Measurements from ENCODE around the gene SCUBE2. TPM values are rescaled to one million over a fixed set of nuclear protein-coding genes. Genes with fewer than 3 reads are reported as not detected.
"Not testable (repeated sequence)": the region's sequence is repeated elsewhere in the genome, so short reads cannot be mapped to it uniquely, and the experiment has no call there.

The SCUBE2 gene
- total and polyA plus RNA-seq, 2 of the 4 experiments (the other 2 are of a cell fraction): 0.43 to 0.72 TPM

GRCh38 chr11:8979365-8979764 lies 112.0 kb downstream of the SCUBE2 start:
- no CpG with 5 or more reads among the region's 7 CpGs for WGBS, 2 experiments (ENCODE audit: extremely low coverage in 2 of 2, insufficient read length in 1 of 2)
- H3K27me3 ChIP-seq (ENCODE audit: control insufficient read depth, insufficient read depth, low read length); H3K23ac ChIP-seq (ENCODE audit: low read depth, low read length); DNase-seq; H3K79me1 ChIP-seq (ENCODE audit: low read depth in 1 of 2, low read length in 2 of 2); H3K27ac ChIP-seq (ENCODE audit: insufficient read depth, low read length); H4K20me1 ChIP-seq (ENCODE audit: insufficient read depth, low read length); H3K36me3 ChIP-seq (ENCODE audit: control insufficient read depth, insufficient read depth, low read length); dilution Hi-C loops (cut with HindIII; ENCODE audit: low sequenced_read_pairs, unreplicated experiment); H2AFZ ChIP-seq (replicated peaks; ENCODE audit: low read length, poor library complexity); intact Hi-C loops (cut with micrococcal nuclease); H2AK9ac ChIP-seq (replicated peaks; ENCODE audit: low read depth, low read length, poor library complexity); ATAC-seq (ENCODE audit: low read depth); CTCF ChIA-PET; H2AK5ac ChIP-seq (ENCODE audit: low read depth, low read length); H3K18ac ChIP-seq (ENCODE audit: low read depth, low read length); H4K8ac ChIP-seq (ENCODE audit: low read depth in 2 of 2, low read length in 2 of 2); BruUV-seq (replicated peaks); H3K9me3 ChIP-seq (ENCODE audit: control insufficient read depth, insufficient read depth, low read length); H3K4me1 ChIP-seq (ENCODE audit: control insufficient read depth, insufficient read depth, low read length); H4K91ac ChIP-seq (ENCODE audit: insufficient read depth, low read depth, low read length); H3K4ac ChIP-seq (ENCODE audit: low read depth, low read length); in situ Hi-C loops (cut with MboI; ENCODE audit: low sequenced_read_pairs); H2BK120ac ChIP-seq (ENCODE audit: low read depth, low read length); H4K5ac ChIP-seq (ENCODE audit: low read depth, low read length); H3K4me3 ChIP-seq (ENCODE audit: insufficient read depth, low read depth, low read length); H3K14ac ChIP-seq (replicated peaks; ENCODE audit: low read depth, low read length); H2BK5ac ChIP-seq (ENCODE audit: low read depth, low read length, poor library complexity, severe bottlenecking); H3K4me2 ChIP-seq (ENCODE audit: low read depth, low read length); POLR2A ChIA-PET (ENCODE audit: unreplicated experiment); H3K56ac ChIP-seq (ENCODE audit: extremely low read depth, insufficient read depth, low read length); H2BK20ac ChIP-seq (ENCODE audit: low read depth, low read length); H2BK15ac ChIP-seq (ENCODE audit: low read depth, low read length); H3K9ac ChIP-seq (ENCODE audit: low read depth, low read length); H3K9me1 ChIP-seq (ENCODE audit: insufficient read depth, low read length): not testable (repeated sequence)

Data from IMR-90 (cell line).